A549 (cell line): ENCODE results near the gene LRRC47. TPM values are rescaled to one million over a fixed set of nuclear protein-coding genes. Genes with fewer than 3 reads are reported as not detected.

Source experiments
- ATAC-seq, 2 experiments: fragments of 200-7000 bp in 1 of 2; fragments of >200 bp in 1 of 2; cut with Nextera tagmentation in 1 of 2; cut with Tn5 transposase in 1 of 2; 3 replicates each; pipeline versions ENCODE4 v1.8.0 to v1.9.1; 2018 to 2020; ENCODE audit warnings: mild to moderate bottlenecking in 1 of 2, moderate library complexity in 1 of 2
- CTCF ChIA-PET: fragments of 300-600 bp; sonication (Branson Sonifier 250); formaldehyde crosslinking; extraction: SDS; loops from one replicate; lab custom pipeline; 2021; ENCODE audit warnings: antibody characterized with exemption, inconsistent platforms; lab: Yijun Ruan, JAX
- POLR2A ChIA-PET: fragments of 350-600 bp; formaldehyde crosslinking; extraction: SDS; loops from one replicate; lab custom pipeline; 2021; ENCODE audit warnings: antibody characterized with exemption, inconsistent platforms; lab: Yijun Ruan, JAX
- DNase-seq, 2 experiments: peaks; one replicate each; pipeline versions ENCODE4 v3.0.0 to v3.0.0-alpha.2; 2011 to 2016; ENCODE audit warnings: low read depth in 1 of 2, low spot score in 1 of 2
- FAIRE-seq: peaks from 2 replicates; lab custom pipeline; 2011; peaks lifted over from hg19 to GRCh38; lab: Jason Lieb, UNC
- H3K27ac ChIP-seq, 2 experiments: fragments of >200 bp; sonication (Bioruptor Twin); formaldehyde crosslinking; 3 replicates each; pipeline ENCODE4 v1.5.1; 2016 to 2017
- H3K4me1 ChIP-seq: fragments of >200 bp; sonication (Bioruptor Twin); formaldehyde crosslinking; 3 replicates; pipeline ENCODE4 v1.6.1; 2016
- H3K4me2 ChIP-seq: fragments of >200 bp; sonication (Bioruptor Twin); formaldehyde crosslinking; 3 replicates; pipeline ENCODE4 v1.6.1; 2016
- H3K4me3 ChIP-seq: fragments of >200 bp; sonication (Bioruptor Twin); formaldehyde crosslinking; 3 replicates; pipeline ENCODE4 v1.5.1; 2016
- H3K9me3 ChIP-seq: fragments of >200 bp; sonication (Bioruptor Twin); formaldehyde crosslinking; 3 replicates; pipeline ENCODE4 v1.6.1; 2016
- ATOH8 ChIP-seq: fragments of 250-450 bp; sonication (Bioruptor Pico); IDR thresholded peaks from 2 replicates; pipeline ENCODE4 v1.5.0; 2020; ENCODE audit warnings: low read depth, mild to moderate bottlenecking, moderate library complexity
- BCL3 ChIP-seq: fragments of >200 bp; sonication (Bioruptor Twin); formaldehyde crosslinking; IDR thresholded peaks from 3 replicates; pipeline ENCODE4 v1.6.1; 2016
- BHLHE40 ChIP-seq: IDR thresholded peaks from 2 replicates; pipeline ENCODE4 v1.6.1; 2012; ENCODE audit warnings: low read depth, low read length, inconsistent platforms
- CBX8 ChIP-seq: fragments of 200-600 bp; sonication (generic); IDR thresholded peaks from 2 replicates; pipeline ENCODE4 v1.6.1; 2016
- CHD4 ChIP-seq: fragments of 200-600 bp; sonication (generic); IDR thresholded peaks from 2 replicates; pipeline ENCODE4 v1.6.1; 2016; ENCODE audit warnings: antibody characterized with exemption, mild to moderate bottlenecking, borderline replicate concordance
- E2F6 ChIP-seq: IDR thresholded peaks from 2 replicates; pipeline ENCODE4 v1.6.1; 2012; ENCODE audit warnings: low read depth, borderline replicate concordance
- EHF ChIP-seq: fragments of 250-450 bp; sonication (Bioruptor Pico); IDR thresholded peaks from 2 replicates; pipeline ENCODE4 v1.5.0; 2020; ENCODE audit warnings: mild to moderate bottlenecking
- ELK1 ChIP-seq: fragments of 150-350 bp; IDR thresholded peaks from 2 replicates; pipeline ENCODE4 v1.6.1; 2014; ENCODE audit warnings: low read depth, mild to moderate bottlenecking, low read length
- ESRRA ChIP-seq: fragments of 150-350 bp; IDR thresholded peaks from 2 replicates; pipeline ENCODE4 v1.6.1; 2014; ENCODE audit warnings: mild to moderate bottlenecking, low read length, borderline replicate concordance
- FOSB ChIP-seq: fragments of 250-450 bp; sonication (Bioruptor Pico); IDR thresholded peaks from 2 replicates; pipeline ENCODE4 v1.5.0; 2020; ENCODE audit warnings: mild to moderate bottlenecking, moderate library complexity
- FOXS1 ChIP-seq: fragments of 250-450 bp; sonication (Bioruptor Pico); IDR thresholded peaks from 2 replicates; pipeline ENCODE4 v1.5.0; 2020; ENCODE audit warnings: mild to moderate bottlenecking, moderate library complexity
- HDAC2 ChIP-seq: fragments of 200-600 bp; sonication (generic); IDR thresholded peaks from 2 replicates; pipeline ENCODE4 v1.6.1; 2016
- HES2 ChIP-seq: fragments of >200 bp; sonication (Bioruptor Twin); formaldehyde crosslinking; IDR thresholded peaks from 2 replicates; pipeline ENCODE4 v1.6.1; 2016
- HEYL ChIP-seq: fragments of 250-450 bp; sonication (Bioruptor Pico); IDR thresholded peaks from 2 replicates; pipeline ENCODE4 v1.8.0; 2021; ENCODE audit warnings: mild to moderate bottlenecking, moderate library complexity
- HOXA7 ChIP-seq: fragments of 250-450 bp; sonication (Bioruptor Pico); IDR thresholded peaks from 2 replicates; pipeline ENCODE4 v1.5.0; 2020; ENCODE audit warnings: mild to moderate bottlenecking, moderate library complexity
- HOXB13 ChIP-seq: fragments of 250-450 bp; sonication (Bioruptor Pico); IDR thresholded peaks from 2 replicates; pipeline ENCODE4 v1.5.0; 2020; ENCODE audit warnings: low read depth, mild to moderate bottlenecking, moderate library complexity
- HOXB5 ChIP-seq: fragments of 250-450 bp; sonication (Bioruptor Pico); IDR thresholded peaks from 2 replicates; pipeline ENCODE4 v1.5.0; 2020; ENCODE audit warnings: mild to moderate bottlenecking, moderate library complexity
- JUN ChIP-seq, 2 experiments: fragments of >200 bp; sonication (Bioruptor Twin); formaldehyde crosslinking; IDR thresholded peaks; 2 replicates in 1 of 2; 3 replicates in 1 of 2; pipeline ENCODE4 v1.6.1; 2016 to 2017
- JUNB ChIP-seq: fragments of >200 bp; sonication (Bioruptor Twin); formaldehyde crosslinking; IDR thresholded peaks from 2 replicates; pipeline ENCODE4 v1.6.1; 2016
- MAFK ChIP-seq: fragments of 450-650 bp; IDR thresholded peaks from 2 replicates; pipeline ENCODE4 v1.6.1; 2014; ENCODE audit not compliant: partially characterized antibody
- NPAS2 ChIP-seq: fragments of 250-450 bp; sonication (Bioruptor Pico); IDR thresholded peaks from 2 replicates; pipeline ENCODE4 v1.8.0; 2022; ENCODE audit warnings: mild to moderate bottlenecking, moderate library complexity, borderline replicate concordance
- PBX3 ChIP-seq: IDR thresholded peaks from 2 replicates; pipeline ENCODE4 v1.6.1; 2012
- RAD21 ChIP-seq, 2 experiments: fragments of >200 bp in 1 of 2; sonication (Bioruptor Twin) in 1 of 2; formaldehyde crosslinking in 1 of 2; IDR thresholded peaks in 1 of 2; conservative IDR thresholded peaks in 1 of 2; 2 replicates in 1 of 2; 3 replicates in 1 of 2; pipeline ENCODE4 v1.6.1; 2012 to 2018; ENCODE audit warnings: inconsistent platforms in 1 of 2
- RARB ChIP-seq: fragments of 250-450 bp; sonication (Bioruptor Pico); IDR thresholded peaks from 2 replicates; pipeline ENCODE4 v1.8.0; 2021; ENCODE audit warnings: mild to moderate bottlenecking, moderate library complexity
- RCOR1 ChIP-seq: fragments of 150-350 bp; IDR thresholded peaks from 2 replicates; pipeline ENCODE4 v1.6.1; 2014; ENCODE audit warnings: antibody characterized with exemption, low read length, low read depth
- RFX5 ChIP-seq: fragments of 450-650 bp; IDR thresholded peaks from 2 replicates; pipeline ENCODE4 v1.7.1; 2014; ENCODE audit warnings: antibody characterized with exemption, mild to moderate bottlenecking, moderate library complexity
- RNF2 ChIP-seq: fragments of 200-600 bp; sonication (generic); IDR thresholded peaks from 2 replicates; pipeline ENCODE4 v1.6.1; 2016; ENCODE audit warnings: low read depth, mild to moderate bottlenecking, antibody characterized with exemption, moderate library complexity, borderline replicate concordance
- TP53 ChIP-seq: fragments of 250-450 bp; sonication (Bioruptor Pico); IDR thresholded peaks from 2 replicates; pipeline ENCODE4 v1.5.0; 2021; ENCODE audit warnings: mild to moderate bottlenecking, moderate library complexity
- USF2 ChIP-seq: fragments of 450-650 bp; IDR thresholded peaks from 2 replicates; pipeline ENCODE4 v1.6.1; 2014; ENCODE audit warnings: antibody characterized with exemption
- ZC3H11A ChIP-seq: fragments of 450-650 bp; IDR thresholded peaks from 2 replicates; pipeline ENCODE4 v1.6.1; 2014; ENCODE audit warnings: antibody characterized with exemption, mild to moderate bottlenecking
- ZNF302 ChIP-seq: fragments of 250-450 bp; sonication (Bioruptor Pico); IDR thresholded peaks from 2 replicates; pipeline ENCODE4 v1.9.0; 2021; ENCODE audit warnings: inconsistent platforms, mild to moderate bottlenecking, moderate library complexity
- WGBS: methylation state at CpG from one replicate; pipeline ENCODE4 v1.1.6; 2017; ENCODE audit errors: missing lambda C conversion rate; 5-methylcytosine and 5-hydroxymethylcytosine counted together
- polyA plus RNA-seq, 4 experiments: library from polyadenylated mRNA; depleted of rRNA in 3 of 4; stranded (reverse); fragments of >200 nt; fragmentation: RNase III in 1 of 4; extraction: RNeasy Plus Mini Kit Qiagen cat#74134 plus additional on column Dnase treatment in 1 of 4; gene quantifications; 2 replicates in 3 of 4; 3 replicates in 1 of 4; pipeline ENCODE4 v1.2.3, GENCODE V29; 2011 to 2017

LRRC47 gene
- polyA plus RNA-seq, 2 of the 4 experiments (the other 2 are of a cell fraction), result 28.5 to 41.6 TPM

- no peak overlapping the region for H3K4me3 ChIP-seq
- CTCF ChIA-PET, result no interaction called here
- H3K9me3 ChIP-seq, result no peaks in the 10 kb centered on the region
- H3K4me1 ChIP-seq, result peaks cover 5% of the 10 kb centered on the region; the same call in 2 of the 3 replicates
- no peak overlapping the region for H3K27ac ChIP-seq
- no peak for TF ChIP-seq BCL3
- no peak for TF ChIP-seq MAFK
- TF ChIP-seq HOXA7, result no peak
- no peak for TF ChIP-seq RNF2
- no peak for TF ChIP-seq ESRRA
- TF ChIP-seq BHLHE40, result no peak
- no peak for TF ChIP-seq USF2
- no peak for TF ChIP-seq TP53 (CRISPR knock-in tag)
- no peak for TF ChIP-seq ZC3H11A
- TF ChIP-seq FOSB (CRISPR knock-in tag), result no peak
- TF ChIP-seq NPAS2 (CRISPR knock-in tag), result no peak
- no peak for TF ChIP-seq CHD4
- no peak for TF ChIP-seq EHF
- no peak for TF ChIP-seq ATOH8
- TF ChIP-seq RCOR1, result no peak
- no peak for TF ChIP-seq JUNB
- TF ChIP-seq HOXB5 (CRISPR knock-in tag), result no peak
- no peak for TF ChIP-seq RFX5
- no peak for TF ChIP-seq HOXB13
- no peak for TF ChIP-seq HDAC2
- POLR2A ChIA-PET, result no interaction called here
- no peak for ATAC-seq
- DNase-seq, result no peak
- WGBS, result 68% methylated on average over 6 of the region's 6 CpGs
- H3K4me2 ChIP-seq, result no peak overlapping the region
- no peak for FAIRE-seq
Observed at GRCh38 chr1:3750741-3751140, 45.6 kb downstream of the LRRC47 start.

GRCh38 chr1:3749512-3749911 is 46.8 kb downstream of the LRRC47 start:
- 17% methylated on average over 5 of the region's 5 CpGs for WGBS
- peaks cover 5% of the 10 kb centered on the region; the same call in 2 of the 3 replicates for H3K4me1 ChIP-seq
- no peak overlapping the region for H3K4me2 ChIP-seq
- ATAC-seq (no peak), DNase-seq (no peak), FAIRE-seq (no peak)
- TF ChIP-seq CBX8 (no peak), ZNF302 (CRISPR knock-in tag) (no peak), USF2 (no peak), EHF (no peak), ATOH8 (no peak), RCOR1 (no peak), ELK1 (no peak), FOXS1 (CRISPR knock-in tag) (no peak), HEYL (no peak), TP53 (CRISPR knock-in tag) (no peak), RARB (no peak), RAD21 (conservative IDR thresholded peaks at IDR 0.05 in 1 of 2, IDR thresholded peaks at IDR 0.05 in 1 of 2) (no peak), NPAS2 (CRISPR knock-in tag) (no peak), E2F6 (no peak), HES2 (no peak), PBX3 (no peak), JUN (IDR thresholded peaks at IDR 0.05) (no peak)
- no peaks in the 10 kb centered on the region for H3K9me3 ChIP-seq
- CTCF ChIA-PET, result interaction anchor here (1.6 kb wide), 1 partner anchor 22 kb away, joined by 4 read pairs; no protein-coding TSS in a partner anchor
- POLR2A ChIA-PET, result no interaction called here
- H3K4me3 ChIP-seq, result no peak overlapping the region
- no peak overlapping the region for H3K27ac ChIP-seq
